HG03159 (cell line): Measurements from ENCODE around the gene AMFR.
A peak's percentile ranks its signal among the peaks of the same experiment; 100 is the strongest.

Experiments
- ATAC-seq: cut with Tn5 transposase; IDR thresholded peaks from one replicate; pipeline ENCODE4 v1.9.1; 2021; ENCODE audit warnings: mild to moderate bottlenecking, moderate library complexity; ENCODE audit not compliant: unreplicated experiment

The AMFR gene

DNA sequence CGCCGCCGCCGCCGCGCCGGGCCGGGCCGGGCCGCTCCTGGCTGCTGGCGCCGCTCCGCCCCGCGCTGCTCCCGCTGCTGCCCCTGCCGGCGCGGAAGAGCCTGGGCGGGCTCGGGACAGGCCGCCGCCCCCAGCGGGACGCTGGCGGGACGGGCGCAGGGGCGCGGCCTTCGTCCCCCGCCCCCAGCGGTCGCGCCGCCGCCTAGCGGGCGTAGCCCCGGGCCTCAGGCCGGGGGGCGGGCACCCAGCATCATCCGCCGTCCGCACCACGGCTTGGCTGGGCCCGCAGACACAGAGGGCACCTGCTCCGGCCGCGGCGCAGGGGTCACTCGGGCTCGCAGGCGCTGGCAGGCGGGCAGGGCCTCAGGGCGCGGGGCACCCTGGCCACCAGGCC lies at the start of gene AMFR:
TSS of gene AMFR (minus strand) at position 107 of the 394 bp plus-strand sequence. CDS start 218 bp downstream, outside the sequence.
- ATAC-seq = peak; percentile 73

DNA sequence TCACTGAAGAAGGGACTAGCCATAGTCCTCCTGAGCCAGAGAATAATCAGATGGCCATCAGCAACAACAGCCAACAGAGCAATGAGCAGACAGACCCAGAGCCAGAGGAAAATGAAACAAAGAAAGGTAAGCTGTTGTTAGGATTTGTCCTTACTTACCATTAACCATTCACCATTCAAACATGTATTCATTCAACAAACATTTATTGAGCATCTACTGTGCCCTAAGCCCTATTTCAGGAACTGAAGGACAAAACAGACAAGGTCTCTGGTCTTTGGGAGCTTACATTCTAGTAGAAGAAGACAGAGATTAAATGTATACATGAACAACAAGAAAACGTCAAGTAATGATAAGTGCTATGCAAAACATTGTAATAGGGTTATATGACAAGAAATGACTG lies 45.3 kb upstream of the AMFR start:
- ATAC-seq = no peak

GRCh38 chr16:56470232-56470631 lies 44.9 kb upstream of the AMFR start:
- no peak for ATAC-seq

DNA sequence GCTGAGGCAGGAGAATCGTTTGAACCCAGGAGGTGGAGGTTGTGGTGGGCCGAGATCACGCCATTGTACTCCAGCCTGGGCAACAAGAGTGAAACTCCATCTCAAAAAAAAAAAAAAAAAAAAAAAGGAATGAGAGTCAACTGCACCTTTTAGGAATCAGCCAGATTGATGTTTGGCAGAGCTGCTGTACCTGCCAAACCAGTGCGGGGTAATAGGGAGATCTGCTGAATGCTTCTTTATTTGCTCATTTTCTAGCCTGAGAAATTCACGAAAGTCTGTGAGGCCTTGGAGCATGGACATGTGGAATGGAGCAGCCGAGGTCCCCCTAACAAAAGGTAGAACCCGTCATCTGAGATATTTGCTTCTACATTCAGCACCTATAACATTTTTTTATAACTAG lies 44.4 kb upstream of the AMFR start:
- no peak for ATAC-seq

DNA sequence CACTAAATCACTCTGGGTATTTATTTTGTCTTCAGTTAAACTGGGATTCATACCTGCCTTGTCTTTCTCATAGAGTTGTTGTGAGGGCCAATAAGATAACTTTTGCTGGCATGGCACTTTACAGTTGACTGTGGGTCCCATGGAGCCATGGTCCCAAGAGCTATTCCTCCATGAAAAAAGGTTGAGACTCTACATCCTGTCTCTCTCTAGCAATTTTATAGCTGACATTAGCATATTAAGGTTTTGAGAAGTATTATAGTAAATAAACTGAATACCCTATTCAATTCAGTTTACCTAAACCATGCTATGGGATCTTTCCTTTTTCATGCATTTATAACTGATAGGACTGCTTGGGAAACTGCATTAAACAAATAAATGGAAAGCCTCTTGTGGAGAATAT lies 43.5 kb upstream of the AMFR start:
- no peak for ATAC-seq

DNA sequence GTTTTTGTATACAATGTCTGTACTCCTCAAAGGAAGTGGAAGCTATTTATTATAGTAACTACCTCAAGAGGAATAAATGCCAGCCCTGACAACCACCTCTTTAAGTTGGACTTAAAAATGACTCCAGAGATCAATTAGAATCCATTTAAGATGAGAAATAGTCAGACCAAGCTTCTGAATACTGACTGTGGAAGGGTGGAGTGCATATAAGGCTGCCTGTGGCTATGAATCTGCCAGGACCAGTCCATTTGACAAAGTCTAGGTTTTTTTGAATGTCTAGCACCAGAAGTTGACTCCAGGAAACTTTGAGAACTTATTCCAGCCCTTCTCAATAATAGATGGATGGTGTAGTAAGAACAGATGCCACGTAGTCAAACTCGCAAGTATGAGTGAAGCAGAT lies 41.0 kb upstream of the AMFR start:
- no peak for ATAC-seq

GRCh38 chr16:56463153-56463552 lies 37.8 kb upstream of the AMFR start:
- no peak for ATAC-seq

- ATAC-seq = no peak
Observed at GRCh38 chr16:56462064-56462796, 36.9 kb upstream of the AMFR start.

GRCh38 chr16:56460101-56460500 lies 34.8 kb upstream of the AMFR start:
- ATAC-seq = no peak

DNA sequence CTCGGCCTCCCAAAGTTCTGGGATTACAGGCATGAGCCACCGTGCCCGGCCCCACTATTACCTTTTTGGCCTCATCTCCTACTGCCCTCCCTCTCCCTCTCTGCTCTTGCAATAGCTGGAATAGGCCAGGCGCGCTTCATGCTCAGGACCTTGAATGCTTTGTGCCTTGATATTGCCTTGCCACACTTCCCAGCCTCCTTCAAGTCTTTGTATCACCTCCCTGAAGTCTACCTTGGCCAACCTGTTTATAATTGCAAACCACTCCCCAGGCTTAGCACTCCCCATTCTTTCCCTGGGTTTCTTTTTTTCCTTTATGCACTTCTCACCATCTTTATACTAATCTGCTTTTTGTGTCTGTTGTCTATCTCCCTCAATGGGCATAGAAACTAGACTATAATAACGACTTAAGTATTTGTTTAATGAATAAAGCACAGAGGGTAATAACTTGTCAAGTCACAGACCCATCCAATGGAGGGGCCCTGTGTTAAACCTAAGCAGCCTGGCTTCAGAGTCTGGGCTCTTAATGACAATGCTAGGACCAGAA lies 32.7 kb upstream of the AMFR start:
- no peak for ATAC-seq

DNA sequence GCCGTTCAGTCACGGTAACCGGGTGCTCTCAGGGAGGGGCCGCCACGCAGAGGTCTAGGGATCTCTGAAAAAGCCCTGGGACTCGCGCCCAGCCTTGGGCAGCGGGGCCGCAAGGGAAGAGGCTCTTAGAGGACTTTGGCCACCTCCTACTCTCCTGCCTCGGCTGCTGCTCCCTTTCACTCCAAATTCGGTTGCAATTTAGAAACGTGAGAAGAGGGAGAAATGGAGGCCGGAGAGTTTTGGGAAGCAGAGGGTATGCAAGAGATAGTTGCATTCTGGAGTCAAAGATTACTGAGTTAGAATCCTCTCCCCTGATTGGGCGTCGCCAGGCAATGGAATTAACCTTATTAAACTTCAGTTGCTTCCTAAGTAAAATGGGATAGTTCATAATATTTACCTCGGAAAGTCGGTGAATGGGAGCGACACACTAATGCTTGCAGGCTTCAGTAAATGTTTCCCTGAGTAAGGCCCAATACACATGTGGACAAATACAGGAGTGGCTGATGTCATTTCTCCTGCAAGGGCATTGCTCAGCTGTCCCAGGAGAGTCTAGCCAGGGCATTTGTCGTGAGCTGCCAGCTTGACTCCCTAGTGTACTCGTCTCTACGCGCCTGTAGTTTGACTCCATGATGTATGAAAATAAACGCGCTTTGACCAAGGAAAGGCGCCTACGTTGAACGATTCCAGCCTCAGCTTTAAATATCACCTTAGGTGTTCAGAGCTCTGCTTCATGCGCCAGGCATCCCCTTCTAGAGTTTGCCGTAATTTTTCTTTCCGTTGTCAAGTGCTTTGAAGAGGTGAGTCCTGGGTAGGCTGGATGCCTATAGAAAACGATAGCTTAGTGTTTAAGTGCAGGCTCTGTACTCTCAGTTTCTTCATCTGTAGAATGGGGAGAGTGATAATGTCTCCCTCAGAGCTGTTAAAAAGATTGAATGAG lies 26.7 kb upstream of the AMFR start:
- peak; percentile 46 for ATAC-seq

DNA sequence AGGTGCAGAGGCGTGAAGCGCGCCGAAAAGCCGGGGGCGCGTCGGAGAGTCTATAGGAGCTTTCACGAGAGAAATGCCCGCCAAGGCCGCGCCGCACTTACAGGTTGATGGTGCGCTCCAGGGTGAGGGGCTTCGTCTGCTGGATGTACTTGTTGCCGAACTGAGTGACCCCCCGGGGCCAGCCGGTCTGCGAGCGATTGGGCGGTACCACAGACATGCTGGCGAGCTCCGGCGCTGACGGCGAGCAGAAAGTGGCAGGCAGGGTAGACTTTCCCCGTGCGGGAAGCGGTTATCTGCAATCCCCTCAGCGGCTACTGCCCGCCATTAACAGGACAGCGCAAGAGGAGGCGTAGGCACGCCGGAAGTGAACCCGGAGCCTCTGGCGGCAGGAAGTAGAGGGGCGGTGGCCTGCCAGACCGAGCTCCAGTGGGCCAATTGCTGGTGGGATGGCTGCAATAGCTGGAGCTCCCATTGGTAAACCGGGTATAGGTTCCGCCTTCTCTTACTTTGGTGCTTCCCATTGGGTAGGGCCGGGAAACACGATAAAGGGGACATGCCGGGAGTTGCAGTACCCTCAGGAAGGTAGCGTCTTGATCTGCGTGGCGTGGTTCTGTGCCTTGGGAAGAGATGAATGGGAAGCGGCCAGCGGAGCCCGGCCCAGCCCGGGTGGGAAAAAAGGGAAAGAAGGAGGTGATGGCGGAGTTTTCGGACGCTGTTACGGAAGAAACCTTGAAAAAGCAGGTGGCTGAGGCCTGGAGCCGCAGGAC lies 25.8 kb upstream of the AMFR start, which contains the start of the genes NUDT21 and OGFOD1:
TSS of gene NUDT21 (minus strand) at position 347 of the 767 bp plus-strand sequence. CDS start at position 217, 130 bp downstream.
TSS of gene OGFOD1 (plus strand) at position 569 of the 767 bp plus-strand sequence. CDS start at position 628, 59 bp downstream.
- ATAC-seq = peak; percentile 98

GRCh38 chr16:56450275-56450985 lies 25.1 kb upstream of the AMFR start:
- ATAC-seq = no peak

DNA sequence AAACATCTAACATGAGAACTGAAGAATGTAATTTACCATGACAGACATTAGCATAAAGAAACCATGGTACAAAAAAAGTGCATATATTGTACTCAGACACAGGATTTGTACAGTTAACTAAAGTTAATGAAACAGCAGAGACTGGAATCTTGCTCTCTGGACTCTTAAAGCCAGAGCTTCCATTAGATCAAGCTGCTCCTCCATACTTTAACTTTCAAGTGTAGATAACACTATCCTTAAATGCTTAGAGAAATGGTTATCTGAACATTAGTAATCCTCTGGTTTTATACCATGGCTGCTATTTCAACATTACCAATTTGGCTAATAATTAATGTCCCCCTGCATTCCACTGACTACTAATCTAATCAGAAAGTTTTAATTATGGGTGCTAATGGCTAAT lies 22.7 kb upstream of the AMFR start:
- no peak for ATAC-seq

DNA sequence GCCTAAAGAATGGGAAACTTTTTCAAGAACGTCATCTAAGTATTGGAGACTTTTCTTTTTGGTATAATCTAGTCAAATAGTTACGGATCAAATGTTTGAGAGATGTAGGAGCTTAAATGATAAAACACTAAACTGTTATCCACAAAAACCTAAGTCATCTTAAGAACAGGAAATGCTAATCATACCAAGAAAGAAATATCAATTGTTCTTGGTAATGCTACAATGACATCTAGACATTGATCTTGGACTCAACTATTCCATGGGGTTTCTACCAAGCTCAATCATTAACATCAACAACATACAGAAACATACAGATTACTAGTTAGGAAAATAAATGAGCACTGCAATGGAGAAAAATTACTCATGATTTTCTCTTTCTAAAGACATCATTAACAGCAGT lies 21.9 kb upstream of the AMFR start:
- ATAC-seq = no peak

DNA sequence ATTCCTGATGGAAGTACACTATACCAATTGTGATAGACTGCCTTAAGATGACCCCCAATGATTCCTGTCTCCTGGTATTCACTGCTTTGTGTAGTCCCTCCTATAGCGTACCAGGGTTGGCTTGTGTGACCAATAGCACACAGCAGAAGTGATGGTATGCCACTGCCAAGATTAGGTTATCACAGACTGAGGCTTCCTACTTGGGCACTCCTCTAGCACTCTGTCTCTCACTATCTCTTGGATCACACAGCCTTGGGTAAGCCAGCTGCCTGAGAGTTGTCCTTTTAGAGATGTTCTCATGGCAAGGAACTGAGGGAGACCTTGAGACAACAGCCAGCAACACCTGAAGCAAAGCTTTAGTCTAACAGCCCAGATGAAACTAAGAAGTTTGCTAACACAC lies 12.7 kb upstream of the AMFR start:
- ATAC-seq = no peak

GRCh38 chr16:56436258-56436657 lies 10.9 kb upstream of the AMFR start:
- no peak for ATAC-seq

GRCh38 chr16:56428091-56428490 lies 2.7 kb upstream of the AMFR start:
- ATAC-seq = no peak

GRCh38 chr16:56426585-56426984 lies 1.2 kb upstream of the AMFR start:
- ATAC-seq = no peak

DNA sequence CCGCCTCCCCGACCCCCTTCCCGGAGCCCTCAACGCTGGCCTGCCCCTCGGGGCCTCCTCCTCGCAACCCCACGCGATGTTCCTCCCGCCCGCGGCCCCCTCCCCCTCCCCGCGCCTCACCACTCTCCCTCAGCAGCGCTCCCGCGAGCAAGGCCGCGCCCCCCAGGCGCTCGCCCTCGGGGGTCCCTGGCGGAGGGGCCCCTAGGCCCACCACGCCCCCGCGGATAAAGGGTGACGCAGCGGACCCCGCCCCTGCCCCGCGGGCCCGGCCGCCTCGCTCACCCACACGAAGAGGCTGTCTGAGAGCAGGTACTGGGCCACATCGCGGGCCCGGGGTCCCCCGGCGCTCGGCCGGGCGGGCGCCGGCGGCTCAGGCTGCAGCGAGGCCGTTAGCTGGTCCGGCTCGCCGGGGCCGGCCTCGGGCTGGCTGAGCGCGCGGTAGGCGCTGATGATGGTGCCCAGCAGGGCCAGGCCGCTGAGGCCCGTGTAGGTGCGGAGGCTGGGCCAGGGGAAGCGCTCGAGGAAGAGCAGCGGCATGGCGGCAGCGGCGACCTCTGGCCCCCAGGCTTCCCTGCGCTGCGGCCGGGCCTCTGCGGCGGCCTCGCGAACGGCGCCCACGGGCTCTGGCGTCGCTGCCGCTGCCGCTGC lies 430 bp downstream of the AMFR start:
- peak; percentile 21 for ATAC-seq
